BLaER1 (cell line): Measurements from ENCODE around the gene SGCA.

Experiments used
- H3K27ac ChIP-seq: shearing (Covaris generic); formaldehyde crosslinking; 2 replicates; pipeline ENCODE4 v1.8.1; 2022
- H3K27me3 ChIP-seq: shearing (Covaris generic); formaldehyde crosslinking; 2 replicates; pipeline ENCODE4 v1.8.1; 2022
- H3K36me3 ChIP-seq: shearing (Covaris generic); formaldehyde crosslinking; 2 replicates; pipeline ENCODE4 v1.8.1; 2022
- H3K4me1 ChIP-seq: shearing (Covaris generic); formaldehyde crosslinking; 2 replicates; pipeline ENCODE4 v1.8.1; 2022
- H3K4me2 ChIP-seq: shearing (Covaris generic); formaldehyde crosslinking; 2 replicates; pipeline ENCODE4 v1.8.1; 2022
- H3K4me3 ChIP-seq: shearing (Covaris generic); formaldehyde crosslinking; 2 replicates; pipeline ENCODE4 v1.8.1; 2022
- H3K9ac ChIP-seq: shearing (Covaris generic); formaldehyde crosslinking; 2 replicates; pipeline ENCODE4 v1.8.1; 2022
- H3K9me3 ChIP-seq: shearing (Covaris generic); formaldehyde crosslinking; 2 replicates; pipeline ENCODE4 v1.8.1; 2022
- H4K20me1 ChIP-seq: shearing (Covaris generic); formaldehyde crosslinking; 2 replicates; pipeline ENCODE4 v1.8.1; 2022
- Cebpa-rat ChIP-seq: shearing (Covaris generic); IDR thresholded peaks from 2 replicates; pipeline ENCODE4 v1.8.1; 2022

The SGCA gene

GRCh38 chr17:50155115-50155819 lies 10.5 kb upstream of the SGCA start:
- H3K27me3 ChIP-seq, result no peaks in the 10 kb centered on the region
- H3K9ac ChIP-seq, result peak overlapping the region; percentile 53; the same call in 1 of the 2 replicates
- no peak overlapping the region for H3K4me3 ChIP-seq
- H3K27ac ChIP-seq, result peak overlapping the region; percentile 37
- peaks cover 40% of the 10 kb centered on the region for H3K4me1 ChIP-seq
- no peaks in the 10 kb centered on the region for H4K20me1 ChIP-seq
- no peak for TF ChIP-seq Cebpa-rat
- no peaks in the 10 kb centered on the region for H3K9me3 ChIP-seq
- H3K36me3 ChIP-seq, result no peaks in the 10 kb centered on the region
- peak overlapping the region; percentile 64 for H3K4me2 ChIP-seq

GRCh38 chr17:50157891-50158290 lies 7.9 kb upstream of the SGCA start:
- H3K4me2 ChIP-seq, result no peak overlapping the region
- peaks cover 50% of the 10 kb centered on the region for H3K4me1 ChIP-seq
- H3K27ac ChIP-seq, result no peak overlapping the region
- H3K9me3 ChIP-seq, result no peaks in the 10 kb centered on the region
- H3K27me3 ChIP-seq, result no peaks in the 10 kb centered on the region
- no peaks in the 10 kb centered on the region for H3K36me3 ChIP-seq
- H3K9ac ChIP-seq, result no peak overlapping the region
- no peaks in the 10 kb centered on the region for H4K20me1 ChIP-seq
- H3K4me3 ChIP-seq, result no peak overlapping the region
- no peak for TF ChIP-seq Cebpa-rat

- H3K27ac ChIP-seq, result peak overlapping the region; percentile 55; the same call in 1 of the 2 replicates
Observed at GRCh38 chr17:50161023-50161910, 4.5 kb upstream of the SGCA start.

GRCh38 chr17:50161911-50162288 lies 3.9 kb upstream of the SGCA start:
- peak overlapping the region; percentile 56; the same call in 1 of the 2 replicates for H3K9ac ChIP-seq
- no peaks in the 10 kb centered on the region for H3K36me3 ChIP-seq
- H3K9me3 ChIP-seq, result no peaks in the 10 kb centered on the region
- peak overlapping the region; percentile 67; the same call in 1 of the 2 replicates for H3K4me3 ChIP-seq
- H4K20me1 ChIP-seq, result no peaks in the 10 kb centered on the region
- H3K4me1 ChIP-seq, result peaks cover 33% of the 10 kb centered on the region
- peak overlapping the region; percentile 55; the same call in 1 of the 2 replicates for H3K27ac ChIP-seq
- no peak for TF ChIP-seq Cebpa-rat
- peak overlapping the region; percentile 93 for H3K4me2 ChIP-seq
- no peaks in the 10 kb centered on the region for H3K27me3 ChIP-seq

More at GRCh38 chr17:50161023-50161910, 4.5 kb upstream of the SGCA start:
- Histone ChIP-seq H4K20me1 (no peaks in the 10 kb centered on the region), H3K9ac (peak overlapping the region; percentile 56; the same call in 1 of the 2 replicates), H3K4me1 (peaks cover 31% of the 10 kb centered on the region), H3K4me2 (peak overlapping the region; percentile 93), H3K4me3 (peak overlapping the region; percentile 67), H3K27me3 (no peaks in the 10 kb centered on the region), H3K36me3 (no peaks in the 10 kb centered on the region), H3K9me3 (no peaks in the 10 kb centered on the region)
- TF ChIP-seq Cebpa-rat, result no peak

GRCh38 chr17:50162466-50163254 lies 3.1 kb upstream of the SGCA start:
- H3K9ac ChIP-seq, result no peak overlapping the region
- H3K4me3 ChIP-seq, result no peak overlapping the region
- no peaks in the 10 kb centered on the region for H4K20me1 ChIP-seq
- no peaks in the 10 kb centered on the region for H3K9me3 ChIP-seq
- TF ChIP-seq Cebpa-rat, result no peak
- H3K36me3 ChIP-seq, result no peaks in the 10 kb centered on the region
- H3K27ac ChIP-seq, result no peak overlapping the region
- H3K27me3 ChIP-seq, result no peaks in the 10 kb centered on the region
- H3K4me2 ChIP-seq, result no peak overlapping the region; the same call in 1 of the 2 replicates
- peaks cover 40% of the 10 kb centered on the region for H3K4me1 ChIP-seq

GRCh38 chr17:50163843-50164696 lies 1.7 kb upstream of the SGCA start:
- no peak for TF ChIP-seq Cebpa-rat
- no peaks in the 10 kb centered on the region for H4K20me1 ChIP-seq
- H3K27ac ChIP-seq, result no peak overlapping the region
- no peaks in the 10 kb centered on the region for H3K9me3 ChIP-seq
- no peaks in the 10 kb centered on the region for H3K36me3 ChIP-seq
- no peak overlapping the region for H3K4me3 ChIP-seq
- H3K9ac ChIP-seq, result no peak overlapping the region
- no peaks in the 10 kb centered on the region for H3K27me3 ChIP-seq
- peaks cover 51% of the 10 kb centered on the region for H3K4me1 ChIP-seq
- H3K4me2 ChIP-seq, result peak overlapping the region; percentile 40; the same call in 1 of the 2 replicates

GRCh38 chr17:50164697-50164988 lies 1.2 kb upstream of the SGCA start:
- Histone ChIP-seq H4K20me1 (no peaks in the 10 kb centered on the region), H3K36me3 (no peaks in the 10 kb centered on the region), H3K9me3 (no peaks in the 10 kb centered on the region), H3K9ac (no peak overlapping the region), H3K27ac (no peak overlapping the region), H3K4me1 (peaks cover 52% of the 10 kb centered on the region), H3K4me2 (peak overlapping the region; percentile 40; the same call in 1 of the 2 replicates), H3K4me3 (no peak overlapping the region), H3K27me3 (no peaks in the 10 kb centered on the region)
- no peak for TF ChIP-seq Cebpa-rat

GRCh38 chr17:50165066-50165465 lies 739 bp upstream of the SGCA start:
- Histone ChIP-seq H3K9me3 (no peaks in the 10 kb centered on the region), H3K4me1 (peaks cover 52% of the 10 kb centered on the region), H3K4me2 (no peak overlapping the region), H3K36me3 (no peaks in the 10 kb centered on the region), H3K9ac (no peak overlapping the region), H3K27ac (no peak overlapping the region), H4K20me1 (no peaks in the 10 kb centered on the region), H3K4me3 (no peak overlapping the region), H3K27me3 (no peaks in the 10 kb centered on the region)
- TF ChIP-seq Cebpa-rat, result no peak

GRCh38 chr17:50165466-50165865 lies 339 bp upstream of the SGCA start:
- H3K4me1 ChIP-seq, result peaks cover 52% of the 10 kb centered on the region
- no peaks in the 10 kb centered on the region for H3K9me3 ChIP-seq
- H3K9ac ChIP-seq, result no peak overlapping the region
- no peak overlapping the region for H3K27ac ChIP-seq
- no peak for TF ChIP-seq Cebpa-rat
- H3K36me3 ChIP-seq, result no peaks in the 10 kb centered on the region
- no peak overlapping the region for H3K4me3 ChIP-seq
- H3K4me2 ChIP-seq, result no peak overlapping the region
- no peaks in the 10 kb centered on the region for H3K27me3 ChIP-seq
- no peaks in the 10 kb centered on the region for H4K20me1 ChIP-seq
